ENCODE measurements around the gene PLEKHB2.
"Not testable (repeated sequence)": the region's sequence is repeated elsewhere in the genome, so short reads cannot be mapped to it uniquely, and the experiment has no call there.

PLEKHB2 gene, protein sequence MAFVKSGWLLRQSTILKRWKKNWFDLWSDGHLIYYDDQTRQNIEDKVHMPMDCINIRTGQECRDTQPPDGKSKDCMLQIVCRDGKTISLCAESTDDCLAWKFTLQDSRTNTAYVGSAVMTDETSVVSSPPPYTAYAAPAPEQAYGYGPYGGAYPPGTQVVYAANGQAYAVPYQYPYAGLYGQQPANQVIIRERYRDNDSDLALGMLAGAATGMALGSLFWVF

DNA sequence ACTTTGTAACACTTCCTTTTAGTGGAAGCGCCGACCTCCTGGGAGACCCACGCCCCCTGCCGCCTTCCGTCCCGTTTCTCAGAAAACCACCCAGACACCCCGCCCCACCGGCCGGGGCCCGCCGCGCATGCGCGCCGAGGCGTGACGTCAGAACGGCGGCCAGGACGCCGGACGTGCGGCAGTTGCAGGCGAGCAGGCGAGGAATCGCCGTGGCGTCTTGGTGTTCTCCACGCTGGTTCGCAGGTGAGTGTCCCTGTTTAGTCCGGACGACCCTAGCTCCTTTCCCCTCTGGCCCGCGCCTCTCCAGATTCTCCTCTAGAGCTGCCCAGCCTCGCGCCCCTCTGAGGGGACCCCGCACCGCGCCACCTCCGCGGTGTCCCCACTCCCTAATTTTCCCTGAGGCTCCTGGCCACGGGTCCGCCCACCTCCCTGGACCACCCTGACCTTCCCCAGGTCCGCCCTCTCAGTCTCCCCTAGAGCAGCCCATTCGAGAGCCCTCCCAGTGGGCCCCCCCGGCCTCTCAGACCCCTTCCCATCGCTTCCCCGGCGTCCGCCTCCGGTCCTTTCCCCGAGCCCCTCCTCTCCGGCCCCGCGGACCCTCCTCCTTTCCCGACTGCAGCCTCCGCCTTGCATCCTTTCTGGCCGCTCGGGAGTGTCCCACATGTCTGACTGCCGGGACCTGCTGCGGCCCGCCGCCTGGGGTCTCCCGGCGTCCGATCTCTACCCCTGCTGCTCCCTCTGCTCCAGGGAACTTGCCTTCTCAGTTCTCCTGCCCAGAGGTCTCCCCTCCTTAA, at the start of gene PLEKHB2:
Gene PLEKHB2, plus strand, starts transcription at position 181 of the 794 bp plus-strand sequence. CDS start 15,606 bp downstream, outside the sequence.
- DNase-seq (ENCODE audit: low read depth in 2 of 2, low spot score in 1 of 2): peak; percentile 80 to 82

DNA sequence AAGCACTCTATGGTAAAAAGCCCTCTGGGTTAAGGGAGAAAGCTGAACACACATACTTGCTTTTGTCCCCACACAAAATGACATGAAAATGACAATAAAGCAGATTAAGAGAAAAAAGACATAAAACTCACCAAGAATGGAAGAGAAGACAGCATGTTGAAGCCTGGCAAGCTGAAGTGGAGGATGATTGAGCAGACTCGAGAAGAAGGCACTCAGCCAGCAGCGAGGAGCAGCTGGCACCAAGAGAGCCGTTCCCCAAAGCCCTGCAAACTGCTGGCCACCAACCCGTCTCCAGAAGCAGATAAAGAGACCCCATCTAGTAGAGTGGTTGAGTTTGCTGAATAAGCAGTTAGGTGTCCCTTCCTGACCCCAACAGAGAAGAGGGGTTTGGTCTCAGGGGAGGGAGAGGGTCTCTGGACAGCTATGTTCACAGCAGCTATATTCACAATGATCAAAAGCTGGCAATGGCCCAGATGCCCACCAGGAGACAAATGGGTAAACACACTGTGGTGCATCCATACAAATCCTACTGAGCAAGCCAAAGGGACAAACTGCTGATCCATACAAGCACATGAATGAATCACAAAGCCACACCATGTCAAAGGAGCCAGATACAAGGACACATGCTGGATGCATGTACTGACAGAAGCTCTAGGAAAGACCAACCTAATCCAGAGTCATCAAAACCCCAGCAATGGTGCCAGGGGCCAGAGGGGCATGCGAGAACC, 48.8 kb upstream of the PLEKHB2 start:
- no peak for DNase-seq (ENCODE audit: low read depth in 2 of 2, low spot score in 1 of 2)

DNA sequence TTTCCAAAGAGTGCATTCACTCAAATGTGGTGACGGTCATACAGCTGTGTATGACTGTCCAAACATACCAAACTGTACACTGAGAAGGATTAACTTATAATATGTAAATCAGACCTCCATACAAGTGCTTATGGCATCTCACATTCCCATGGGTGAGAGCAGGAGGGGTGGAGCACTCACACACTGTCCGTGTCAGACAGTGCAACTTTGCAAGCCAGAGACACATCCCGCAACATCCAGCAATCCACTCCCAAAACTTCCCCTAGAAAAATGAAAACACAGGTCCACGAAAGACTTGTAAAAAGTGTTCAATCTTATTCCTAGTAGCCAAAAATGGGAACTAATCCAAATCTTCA, 48.2 kb upstream of the PLEKHB2 start:
- no peak for DNase-seq (ENCODE audit: low read depth in 2 of 2, low spot score in 1 of 2)

DNA sequence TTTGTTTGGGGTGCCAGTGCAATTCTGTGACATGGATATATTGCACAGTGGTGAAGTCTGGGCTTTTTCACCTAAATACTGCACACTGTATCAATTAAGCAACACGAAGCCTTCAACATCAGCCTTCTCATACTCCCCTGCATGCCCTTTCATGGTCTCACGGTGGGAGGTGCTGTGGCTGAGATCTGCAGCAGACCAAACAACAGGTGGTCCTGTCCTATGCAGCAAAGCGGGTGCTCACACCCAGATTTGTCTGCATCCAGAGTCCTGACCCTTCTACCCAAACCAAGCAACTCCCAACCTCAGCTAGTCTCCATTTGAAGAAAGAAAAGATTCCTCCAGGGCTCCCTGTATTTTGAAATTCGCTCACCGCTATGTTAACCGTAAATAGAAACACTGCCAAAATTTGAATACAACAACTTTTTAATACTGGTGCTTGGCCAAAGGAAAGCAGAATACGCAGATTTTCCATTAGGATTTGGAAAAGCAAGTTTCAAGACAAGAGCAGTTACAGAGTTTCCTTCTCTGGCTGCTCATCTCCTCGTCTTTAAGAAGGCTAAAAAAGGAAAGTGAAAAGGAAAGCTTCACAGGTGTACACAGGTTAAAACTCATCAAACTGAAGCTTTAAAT, 46.8 kb upstream of the PLEKHB2 start:
- DNase-seq (ENCODE audit: low read depth in 2 of 2, low spot score in 1 of 2): no peak

DNA sequence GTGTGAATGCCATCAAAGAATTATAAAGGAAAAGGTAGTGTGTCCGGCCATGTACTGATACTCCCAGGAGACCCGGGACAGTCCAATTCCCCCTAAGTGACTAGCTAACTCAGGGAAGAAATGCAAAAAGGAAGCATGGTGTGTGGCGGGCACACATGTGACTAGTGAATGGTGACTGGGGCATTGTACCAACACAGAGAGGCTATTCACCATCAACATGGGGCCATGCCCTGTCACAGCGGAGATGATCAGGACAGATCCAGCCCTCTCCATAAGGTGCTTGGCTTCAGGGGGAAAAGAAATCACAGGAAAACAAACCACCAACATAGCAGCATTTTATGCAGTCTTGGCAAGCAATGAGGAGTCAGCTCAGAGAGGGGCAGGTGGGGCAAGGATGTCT, 46.2 kb upstream of the PLEKHB2 start:
- DNase-seq (ENCODE audit: low read depth in 2 of 2, low spot score in 1 of 2): no peak

DNA sequence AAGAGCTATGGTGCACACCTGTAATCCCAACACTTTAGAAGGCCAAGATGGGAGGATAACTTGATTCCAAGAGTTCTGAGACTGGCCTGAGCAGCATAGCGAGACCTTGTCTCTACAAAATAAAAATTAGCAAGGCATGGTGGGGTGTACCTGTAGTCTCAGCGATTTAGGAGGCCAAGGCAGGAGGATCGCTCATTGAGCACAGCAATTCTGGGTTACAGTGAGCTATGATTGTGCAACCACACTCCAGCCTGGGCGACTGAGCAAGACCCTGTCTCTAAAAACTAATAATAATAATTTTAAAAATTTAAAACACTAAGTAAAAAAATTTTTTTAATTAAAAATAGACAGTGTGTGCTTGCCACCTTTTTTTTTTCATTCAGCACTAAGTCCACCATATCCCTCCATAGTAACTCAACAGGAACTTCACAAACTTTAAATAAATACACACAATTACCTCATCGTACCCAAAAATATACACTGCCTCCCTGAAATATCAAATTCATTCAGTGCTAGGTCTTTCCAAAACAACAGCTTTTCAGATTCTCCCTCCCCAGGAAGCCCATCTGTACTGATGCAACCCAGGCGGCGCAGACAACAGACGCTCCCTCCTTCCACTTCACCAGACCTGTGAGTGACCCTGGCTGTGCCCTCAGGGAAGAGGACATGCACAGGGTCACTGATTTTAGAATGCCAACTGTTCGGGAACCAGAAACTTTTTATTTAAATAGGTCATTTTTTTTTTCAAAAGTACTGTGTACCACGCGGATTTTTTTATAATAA, 41.4 kb upstream of the PLEKHB2 start:
- DNase-seq (ENCODE audit: low read depth in 2 of 2, low spot score in 1 of 2): no peak

DNA sequence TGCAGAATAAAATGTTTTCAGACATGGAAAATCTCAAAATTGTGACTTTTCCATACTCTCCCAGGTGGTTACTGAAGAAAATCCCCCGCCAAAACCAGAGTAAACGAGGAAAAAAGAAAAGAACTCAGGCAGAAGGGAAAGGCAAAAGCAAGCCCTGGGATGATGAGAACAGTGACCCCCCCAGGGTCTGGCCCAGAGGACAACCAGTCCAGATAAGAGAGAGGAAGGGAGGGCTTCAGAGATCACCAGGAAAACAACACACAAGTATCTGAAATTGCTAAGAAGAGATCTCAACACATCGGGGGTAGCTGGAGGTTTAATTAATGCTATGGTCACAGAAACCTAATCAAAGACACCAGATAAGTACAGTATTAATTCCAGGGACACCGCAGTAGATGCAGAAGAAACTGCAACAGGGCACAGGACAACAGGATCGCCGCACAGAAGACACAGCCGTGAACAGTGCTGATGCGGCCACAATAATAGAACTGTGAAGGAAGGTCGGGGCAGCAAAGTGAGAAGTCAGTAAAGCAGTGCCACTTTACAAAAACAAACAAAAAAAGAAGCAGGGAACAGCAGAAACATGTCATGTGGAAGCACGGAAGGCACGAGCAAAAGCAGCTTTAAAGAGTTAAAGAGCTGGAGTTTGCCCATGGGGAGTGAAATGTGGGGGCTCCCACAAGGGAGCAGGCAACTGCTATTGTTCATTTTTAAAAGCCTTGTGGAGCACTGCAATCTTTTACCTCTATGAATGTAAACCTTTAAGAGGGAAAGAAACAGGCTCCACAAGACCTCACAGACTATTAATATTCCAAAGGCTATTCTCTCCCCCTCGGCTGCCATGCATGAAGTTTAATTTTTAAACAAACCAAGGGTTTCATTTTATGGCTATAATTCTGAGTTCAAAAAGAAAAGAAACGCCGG, 40.3 kb upstream of the PLEKHB2 start:
- DNase-seq (ENCODE audit: low read depth in 2 of 2, low spot score in 1 of 2): no peak

DNA sequence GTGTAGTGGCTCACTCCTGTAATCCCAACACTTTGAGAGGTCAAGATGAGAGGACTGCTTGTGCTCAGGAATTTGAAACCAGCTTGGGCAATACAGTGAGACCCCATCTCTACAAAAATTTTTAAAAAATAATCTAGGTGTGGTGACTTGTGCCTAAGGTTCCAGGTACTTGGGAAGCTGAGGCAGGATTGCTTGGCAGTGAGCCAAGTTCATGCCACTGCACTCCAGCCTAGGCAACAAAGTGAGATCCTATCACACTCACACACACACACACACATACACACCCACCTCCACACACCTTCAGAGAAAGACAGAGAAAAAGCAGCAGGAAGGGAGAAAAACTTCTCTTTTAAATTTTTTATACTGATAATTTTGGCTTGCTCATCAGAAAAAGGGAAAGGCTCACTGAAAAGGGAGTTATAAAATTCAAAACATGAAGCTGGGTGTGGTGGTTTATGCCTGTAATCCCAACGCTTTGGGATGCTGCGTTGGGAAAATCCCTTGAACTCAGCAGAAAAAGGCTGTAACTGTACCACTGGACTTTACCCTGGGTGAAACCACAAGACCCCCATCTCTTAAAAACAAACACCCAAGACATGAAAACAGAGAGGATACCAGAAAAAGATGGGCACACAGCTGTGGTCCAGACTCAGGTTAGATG, 37.5 kb upstream of the PLEKHB2 start:
- no peak for DNase-seq (ENCODE audit: low read depth in 2 of 2, low spot score in 1 of 2)

DNA sequence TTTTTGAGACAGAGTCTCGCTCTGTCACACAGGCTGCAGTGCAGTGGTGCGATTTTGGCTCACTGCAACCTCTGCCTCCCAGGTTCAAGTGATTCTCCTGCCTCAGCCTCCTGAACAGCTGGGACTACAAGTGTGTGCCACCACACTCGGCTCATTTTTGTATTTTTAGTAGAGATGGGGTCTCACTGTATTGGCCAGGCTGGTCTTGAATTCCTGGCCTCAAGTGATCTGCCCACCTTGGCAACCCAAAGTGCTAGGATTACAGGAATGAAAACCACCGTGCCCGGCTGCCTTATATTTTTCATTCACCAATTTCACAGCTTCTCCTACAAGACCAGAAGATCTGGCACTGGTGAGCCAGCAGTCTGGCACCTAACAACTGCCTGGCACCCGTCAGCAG, 37.0 kb upstream of the PLEKHB2 start:
- not testable (repeated sequence) for DNase-seq (ENCODE audit: low read depth in 2 of 2, low spot score in 1 of 2)

DNA sequence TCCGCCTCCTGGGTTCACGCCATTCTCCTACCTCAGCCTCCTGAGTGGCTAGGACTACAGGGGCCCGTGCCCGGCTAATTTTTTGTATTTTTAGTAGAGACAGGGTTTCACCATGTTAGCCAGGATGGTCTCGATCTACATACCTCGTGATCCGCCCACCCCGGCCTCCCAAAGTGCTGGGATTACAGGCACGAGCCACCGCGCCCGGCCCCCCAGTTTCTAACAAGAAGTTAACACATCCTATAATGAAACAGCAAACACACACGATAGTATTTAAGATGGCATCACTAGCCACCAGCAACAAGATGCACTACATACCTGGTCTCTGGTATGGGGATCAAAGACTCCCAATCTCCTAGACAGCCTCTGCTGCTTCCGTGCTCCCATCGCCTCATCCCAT, 29.6 kb upstream of the PLEKHB2 start:
- not testable (repeated sequence) for DNase-seq (ENCODE audit: low read depth in 2 of 2, low spot score in 1 of 2)

DNA sequence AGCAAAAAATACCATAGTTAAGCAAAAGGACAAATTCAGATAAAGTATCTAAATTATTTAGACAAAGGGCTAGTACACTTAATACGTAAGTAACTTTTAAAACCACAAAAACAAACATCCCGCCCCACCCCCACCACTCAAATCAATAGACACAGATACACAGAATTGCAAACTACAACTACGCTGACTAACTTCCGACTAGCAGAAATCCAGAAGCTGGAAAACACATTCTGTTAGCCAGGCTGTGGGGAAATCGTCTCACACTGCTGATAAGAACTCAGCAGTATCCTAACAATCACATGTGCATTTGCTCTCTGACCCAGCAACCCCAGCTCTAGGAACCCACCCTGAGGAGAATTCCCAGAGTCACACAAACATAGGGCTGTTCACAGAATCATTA, 28.4 kb upstream of the PLEKHB2 start:
- no peak for DNase-seq (ENCODE audit: low read depth in 2 of 2, low spot score in 1 of 2)

DNA sequence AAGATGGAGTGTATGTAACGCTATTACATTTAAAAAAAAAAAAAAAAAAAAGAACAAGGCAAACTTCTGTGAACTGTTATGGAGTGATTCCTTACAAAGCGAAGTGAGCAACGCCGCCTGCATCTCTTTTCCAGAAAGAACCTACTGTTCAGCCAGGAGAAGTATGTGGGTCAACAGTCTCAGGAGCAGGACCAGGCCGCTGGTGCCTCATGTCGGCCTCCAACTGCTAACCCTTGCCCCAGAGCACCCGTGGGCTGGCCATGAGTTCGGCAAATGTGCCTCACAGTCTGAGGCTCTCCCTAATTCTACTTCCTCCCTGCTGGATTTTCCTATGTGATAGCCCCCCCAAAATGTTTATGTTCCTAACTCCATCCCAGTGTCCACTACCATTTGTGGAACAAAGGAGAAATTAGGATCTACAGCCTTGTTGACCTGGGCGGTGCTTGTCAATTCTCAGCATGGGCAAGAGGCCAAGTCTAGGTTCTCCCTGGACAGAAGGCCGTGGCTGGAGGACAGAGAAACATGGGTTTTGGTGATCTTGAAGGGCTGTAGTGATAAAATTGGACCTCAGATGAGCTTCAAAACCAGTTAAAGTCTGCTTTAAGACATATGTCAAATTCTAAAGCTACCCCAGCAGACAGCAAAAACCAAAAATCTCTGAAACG, 27.8 kb upstream of the PLEKHB2 start:
- no peak for DNase-seq (ENCODE audit: low read depth in 2 of 2, low spot score in 1 of 2)

DNA sequence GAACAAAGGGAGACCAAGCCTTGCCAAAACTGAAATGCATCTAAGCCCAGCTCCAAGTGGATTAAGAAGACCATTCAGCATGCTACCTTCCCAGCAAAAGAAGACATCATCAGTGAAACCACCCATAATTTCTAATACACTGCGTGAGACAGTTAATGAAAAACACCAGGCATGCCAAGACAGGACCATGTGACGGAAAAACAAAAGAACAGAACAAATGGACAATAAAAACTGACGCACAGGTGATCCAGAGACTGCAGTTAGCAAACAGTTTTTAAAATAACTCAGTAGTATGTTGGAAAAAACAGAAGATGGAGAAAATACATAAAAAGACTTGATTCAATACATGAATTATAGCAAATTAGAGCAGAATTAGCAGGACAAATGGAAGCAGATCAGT, 27.2 kb upstream of the PLEKHB2 start:
- no peak for DNase-seq (ENCODE audit: low read depth in 2 of 2, low spot score in 1 of 2)

DNA sequence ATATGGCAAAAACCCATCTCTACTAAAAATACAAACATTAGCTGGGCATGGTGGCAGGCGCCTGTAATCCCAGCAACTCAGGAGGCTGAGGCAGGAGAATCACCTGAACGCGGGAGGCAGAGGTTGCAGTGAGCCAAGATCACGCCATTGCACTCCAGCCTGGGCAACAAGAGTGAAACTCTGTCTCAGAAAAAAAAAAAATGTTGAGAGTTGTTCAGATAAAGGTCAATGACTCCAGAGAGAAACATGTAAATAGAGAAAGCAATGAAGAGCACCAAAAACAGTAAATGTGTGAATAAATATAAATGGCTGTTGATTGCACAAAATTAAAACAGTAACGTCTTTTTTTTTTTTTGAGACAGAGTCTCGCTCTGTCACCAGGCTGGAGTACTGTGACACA, 25.2 kb upstream of the PLEKHB2 start:
- not testable (repeated sequence) for DNase-seq (ENCODE audit: low read depth in 2 of 2, low spot score in 1 of 2)

DNA sequence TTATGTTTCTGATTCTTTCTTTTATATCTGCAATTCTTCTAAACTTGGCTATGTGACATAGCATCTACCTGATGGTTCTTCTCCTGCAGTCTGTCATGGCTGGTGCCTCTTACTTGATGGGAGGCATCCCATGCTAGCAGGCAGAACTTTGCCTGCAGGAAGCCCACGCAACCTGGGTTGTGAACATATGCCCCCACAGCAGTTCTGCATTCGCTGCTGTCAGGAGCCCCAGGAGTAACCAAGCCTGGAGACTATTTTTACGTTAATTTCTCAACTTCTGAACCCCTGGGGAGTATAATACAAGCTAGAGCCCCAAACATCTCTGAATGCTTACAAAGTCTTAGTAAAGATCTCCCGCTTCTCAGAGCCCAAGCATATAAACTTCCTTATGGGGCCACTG, 23.9 kb upstream of the PLEKHB2 start:
- DNase-seq (ENCODE audit: low read depth in 2 of 2, low spot score in 1 of 2): no peak

DNA sequence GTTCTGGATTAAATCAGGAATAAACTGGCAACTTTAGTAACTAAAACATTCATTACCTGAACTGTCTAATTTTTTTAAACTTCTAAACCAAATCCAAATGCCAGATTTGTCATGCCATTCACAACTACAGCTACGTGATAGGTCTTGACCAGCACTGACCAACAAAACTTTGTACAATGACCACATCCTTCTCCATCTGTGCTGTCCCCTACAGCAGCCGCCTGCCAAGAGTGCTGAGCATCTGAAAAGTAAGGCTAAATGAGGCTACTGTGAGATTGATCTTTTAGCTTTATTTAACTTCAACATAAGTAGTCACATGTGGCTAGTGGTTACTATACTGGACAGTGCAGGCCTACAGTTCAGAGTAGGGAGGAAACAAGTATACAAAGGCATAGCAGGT, 19.5 kb upstream of the PLEKHB2 start:
- no peak for DNase-seq (ENCODE audit: low read depth in 2 of 2, low spot score in 1 of 2)

DNA sequence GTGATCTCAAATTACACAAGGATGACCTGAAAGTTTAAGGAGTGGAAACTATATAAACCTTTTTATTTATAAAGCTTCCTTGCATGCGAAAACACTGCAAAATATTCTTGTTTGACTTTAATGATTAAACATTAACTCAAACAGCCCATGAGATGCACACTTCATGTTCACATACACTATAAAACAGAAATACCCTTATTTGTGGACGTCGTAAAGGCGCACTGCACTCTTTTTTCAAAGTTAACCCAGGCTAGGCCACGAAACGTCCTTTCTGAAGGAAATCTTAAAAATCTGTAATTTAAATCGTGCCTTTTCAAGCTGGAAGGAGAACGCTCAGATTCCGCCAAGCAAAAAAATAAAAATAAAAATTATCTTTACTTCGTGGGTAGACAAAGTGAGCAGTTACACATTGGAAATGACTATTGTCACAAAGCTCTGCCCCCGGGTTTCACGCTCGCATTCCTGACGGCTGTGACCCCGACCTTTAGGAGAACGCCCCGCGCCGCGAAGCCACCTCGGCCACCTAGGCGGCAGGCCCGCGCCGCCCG, 12.6 kb upstream of the PLEKHB2 start:
- DNase-seq (ENCODE audit: low read depth in 2 of 2, low spot score in 1 of 2): no peak

DNA sequence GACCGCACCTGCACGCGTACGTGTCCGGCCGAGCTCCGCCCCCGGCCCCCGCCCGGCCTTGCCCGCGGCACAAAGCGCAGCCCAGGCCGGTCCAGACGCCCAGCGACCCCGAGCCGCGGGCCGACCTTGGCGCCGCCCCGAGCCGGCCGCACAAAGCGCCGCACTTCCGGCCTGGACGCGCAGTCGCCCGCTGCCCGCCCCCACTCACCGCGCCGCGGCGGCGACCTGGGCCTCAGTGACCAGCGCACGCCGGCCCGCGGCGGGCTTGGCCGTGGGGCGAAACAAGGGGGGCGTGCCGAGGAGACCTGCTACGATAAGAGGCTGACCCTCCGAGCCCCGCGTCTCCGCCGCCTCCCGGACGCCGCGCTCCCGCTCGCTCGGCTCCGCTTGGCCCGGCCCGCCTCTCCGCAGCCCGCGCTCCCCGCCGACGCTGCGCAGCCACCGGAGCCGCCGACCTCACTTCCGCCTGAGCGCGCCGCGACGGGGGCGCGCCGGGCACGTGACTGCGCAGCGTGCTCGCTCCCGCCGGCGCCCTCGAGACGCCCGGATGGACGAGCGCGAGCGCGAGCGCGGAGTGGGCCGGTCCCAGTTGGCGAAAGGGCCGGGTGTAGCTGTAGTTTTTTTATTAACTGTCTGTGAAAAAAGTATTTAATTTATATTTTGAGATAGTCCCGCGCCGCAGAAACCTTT, 12.0 kb upstream of the PLEKHB2 start, which contains the start of gene FAM168B:
Gene FAM168B, minus strand, starts transcription at position 455 of the 690 bp plus-strand sequence. CDS start 10,814 bp downstream, outside the sequence.
- peak; percentile 68 to 73 for DNase-seq (ENCODE audit: low read depth in 2 of 2, low spot score in 1 of 2)

All from stimulated activated CD8-positive, alpha-beta memory T cell treated with anti-CD3 and anti-CD28 coated beads, Interleukin-4, amount 100 ng/mL, for 1 hour (primary cell).